ENCODE results near the gene OAS3. TPM values are rescaled to one million over a fixed set of nuclear protein-coding genes. Genes with fewer than 3 reads are reported as not detected.
"Not testable (repeated sequence)": the region's sequence is repeated elsewhere in the genome, so short reads cannot be mapped to it uniquely, and the experiment has no call there.

OAS3 gene
- total RNA-seq, 1 donor from 2014 or later = 34.7 TPM

DNA sequence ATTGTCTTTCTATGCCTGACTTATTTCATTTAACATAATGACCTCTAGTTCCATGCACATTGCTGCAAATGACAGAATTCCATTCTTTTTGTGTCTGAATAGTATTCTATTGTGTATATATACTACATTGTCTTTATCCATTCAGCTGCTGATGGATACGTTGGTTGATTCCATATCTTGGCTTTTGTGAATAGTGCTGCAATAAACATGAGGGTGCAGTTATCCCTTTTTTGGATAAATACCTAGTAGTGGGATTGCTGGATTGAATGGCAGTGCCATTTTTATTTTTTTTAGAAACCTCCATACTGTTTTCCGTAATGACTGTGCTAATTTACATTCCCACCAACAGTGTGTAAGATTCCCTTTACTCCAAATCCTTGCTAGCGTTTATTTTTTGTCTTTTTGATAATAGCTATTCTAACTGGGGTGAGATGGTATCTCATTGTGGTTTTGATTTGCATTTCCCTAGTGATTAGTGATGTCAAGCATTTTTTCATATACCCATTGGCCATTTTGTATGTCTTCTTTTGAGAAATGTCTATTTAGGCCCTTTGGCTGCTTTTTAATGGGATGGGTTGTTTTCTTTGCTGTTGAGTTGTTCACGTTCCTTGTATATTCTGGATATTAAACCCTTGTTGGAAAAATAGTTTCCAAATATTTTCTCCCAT, 42.4 kb downstream of the OAS3 start:
- DNase-seq (ENCODE audit: low spot score) = no peak

- DNase-seq (ENCODE audit: low spot score) = no peak
Measured at GRCh38 chr12:112985642-112986290, 47.5 kb downstream of the OAS3 start.

- no peak for DNase-seq (ENCODE audit: low spot score)
Measured at GRCh38 chr12:112986291-112986800, 48.1 kb downstream of the OAS3 start.

GRCh38 chr12:112987561-112987960, 49.3 kb downstream of the OAS3 start:
- no peak for DNase-seq (ENCODE audit: low spot score)

- no peak for DNase-seq (ENCODE audit: low spot score)
Measured at GRCh38 chr12:112988224-112988623, 50.0 kb downstream of the OAS3 start.

GRCh38 chr12:112988823-112989385, 50.6 kb downstream of the OAS3 start:
- DNase-seq (ENCODE audit: low spot score) = not testable (repeated sequence)

- no peak for DNase-seq (ENCODE audit: low spot score)
Measured at GRCh38 chr12:112989806-112990205, 51.5 kb downstream of the OAS3 start.

- no peak for DNase-seq (ENCODE audit: low spot score)
Measured at GRCh38 chr12:112992541-112993398, 54.5 kb downstream of the OAS3 start.

- DNase-seq (ENCODE audit: low spot score) = no peak
Measured at GRCh38 chr12:112995008-112995407, 56.7 kb downstream of the OAS3 start.

DNA sequence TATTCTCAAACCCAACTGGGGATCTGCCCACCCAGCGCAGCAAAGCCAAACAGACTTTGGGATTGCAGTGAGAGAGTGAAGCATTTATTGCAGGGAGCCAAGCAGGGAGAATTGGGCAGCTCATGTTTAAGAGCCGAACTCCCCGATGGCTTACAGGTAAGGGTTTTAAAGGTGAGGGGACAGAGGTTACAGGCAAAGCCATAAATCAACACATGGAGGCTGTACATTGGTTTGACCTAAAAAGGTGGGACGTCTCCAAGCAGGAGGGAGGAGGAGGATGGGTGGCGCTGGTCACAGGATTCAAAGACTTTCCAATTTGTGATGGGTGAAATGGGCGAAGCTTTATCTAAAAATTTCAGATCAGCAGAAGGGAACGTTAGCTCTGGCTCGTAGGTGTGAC, 58.2 kb downstream of the OAS3 start:
- no peak for DNase-seq (ENCODE audit: low spot score)

DNA sequence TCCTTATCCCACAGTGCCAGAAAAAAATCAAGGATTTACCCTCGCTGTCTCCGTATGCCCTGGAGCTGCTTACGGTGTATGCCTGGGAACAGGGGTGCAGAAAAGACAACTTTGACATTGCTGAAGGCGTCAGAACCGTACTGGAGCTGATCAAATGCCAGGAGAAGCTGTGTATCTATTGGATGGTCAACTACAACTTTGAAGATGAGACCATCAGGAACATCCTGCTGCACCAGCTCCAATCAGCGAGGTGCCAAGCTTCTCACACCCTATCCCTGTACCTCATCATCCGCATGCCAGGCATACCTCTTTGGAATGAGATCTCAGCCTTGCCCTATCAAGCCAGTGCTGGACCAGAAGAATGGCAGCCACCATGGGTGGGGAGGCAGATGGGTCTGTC, 59.2 kb downstream of the OAS3 start:
- no peak for DNase-seq (ENCODE audit: low spot score)

GRCh38 chr12:112998987-112999767, 60.9 kb downstream of the OAS3 start:
- DNase-seq (ENCODE audit: low spot score) = no peak

- no peak for DNase-seq (ENCODE audit: low spot score)
Measured at GRCh38 chr12:113000433-113000832, 62.2 kb downstream of the OAS3 start.

DNA sequence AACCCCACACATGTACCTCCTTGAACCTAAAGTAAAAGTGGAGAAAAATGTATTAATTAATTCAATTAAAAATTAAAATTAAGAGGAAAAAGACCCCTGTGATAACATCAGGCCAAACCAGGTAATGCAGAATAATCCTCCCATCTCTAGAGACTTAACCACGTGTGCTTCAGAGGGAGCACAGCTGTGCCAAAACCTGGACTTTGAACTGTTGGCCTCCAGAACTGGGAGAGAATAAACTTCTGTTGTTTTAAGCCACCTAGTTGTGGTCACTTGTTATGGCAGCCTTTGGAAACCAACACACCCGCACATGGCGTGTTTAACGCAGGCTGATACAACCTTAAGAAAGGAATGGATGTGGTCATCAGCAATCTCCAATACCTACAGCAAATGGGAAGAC, 63.9 kb downstream of the OAS3 start:
- DNase-seq (ENCODE audit: low spot score) = no peak

DNA sequence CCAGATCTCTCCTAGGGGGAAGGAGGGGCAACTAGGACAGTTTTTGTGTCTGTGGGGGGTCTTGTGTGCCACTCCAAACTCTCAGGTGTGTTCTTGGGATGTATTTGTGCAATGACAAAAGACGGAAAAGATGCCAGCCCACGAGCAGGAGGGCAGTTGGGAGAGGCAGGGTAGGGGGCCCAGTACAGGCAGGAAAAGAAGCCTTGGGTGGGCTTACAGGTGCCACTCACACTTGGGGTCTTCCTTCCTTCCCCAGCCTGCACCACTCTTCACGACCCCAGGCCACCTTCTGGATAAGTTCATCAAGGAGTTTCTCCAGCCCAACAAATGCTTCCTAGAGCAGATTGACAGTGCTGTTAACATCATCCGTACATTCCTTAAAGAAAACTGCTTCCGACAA, 64.4 kb downstream of the OAS3 start:
- DNase-seq (ENCODE audit: low spot score) = no peak

- DNase-seq (ENCODE audit: low spot score) = no peak
Measured at GRCh38 chr12:113003636-113004035, 65.4 kb downstream of the OAS3 start.

DNA sequence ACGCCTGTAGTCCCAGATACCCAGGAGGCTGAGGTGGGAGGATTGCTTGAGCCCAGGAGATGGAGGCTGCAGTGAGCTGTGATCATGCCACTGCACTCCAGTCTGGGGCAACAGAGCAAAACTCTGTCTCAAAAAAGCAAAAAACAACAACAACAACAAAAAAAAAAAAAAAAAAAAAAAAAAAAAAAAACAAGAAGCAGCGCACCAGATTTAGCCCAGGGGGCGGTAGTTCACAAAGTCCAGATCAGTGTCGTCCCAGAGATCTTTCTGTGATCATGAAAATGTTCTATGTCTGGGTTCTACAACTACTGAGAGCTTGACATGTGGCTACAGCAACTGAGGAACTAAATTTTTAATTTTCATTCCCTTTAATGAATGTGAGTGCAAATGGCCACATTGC, 67.5 kb downstream of the OAS3 start:
- DNase-seq (ENCODE audit: low spot score) = no peak

GRCh38 chr12:113006206-113006605, 67.9 kb downstream of the OAS3 start:
- DNase-seq (ENCODE audit: low spot score) = no peak

DNA sequence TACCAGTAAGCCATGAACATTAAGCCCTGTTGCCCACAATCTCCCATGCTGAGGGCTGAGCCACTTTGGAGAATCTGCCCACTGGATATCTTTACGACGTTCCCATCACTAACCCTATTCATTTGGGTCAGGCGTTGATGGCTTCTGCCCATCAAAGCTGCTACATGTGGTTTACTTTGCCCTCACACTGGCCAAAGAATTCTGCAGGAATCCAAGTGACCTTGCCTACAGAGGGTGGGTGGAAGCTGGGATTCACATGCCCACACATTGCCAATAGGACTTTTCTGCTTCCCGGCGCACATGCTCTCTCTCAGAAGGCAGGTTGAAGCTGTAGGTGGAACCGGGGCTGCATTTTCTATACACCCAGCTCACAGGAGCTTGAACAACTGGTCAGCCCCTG, 68.4 kb downstream of the OAS3 start:
- no peak for DNase-seq (ENCODE audit: low spot score)

DNA sequence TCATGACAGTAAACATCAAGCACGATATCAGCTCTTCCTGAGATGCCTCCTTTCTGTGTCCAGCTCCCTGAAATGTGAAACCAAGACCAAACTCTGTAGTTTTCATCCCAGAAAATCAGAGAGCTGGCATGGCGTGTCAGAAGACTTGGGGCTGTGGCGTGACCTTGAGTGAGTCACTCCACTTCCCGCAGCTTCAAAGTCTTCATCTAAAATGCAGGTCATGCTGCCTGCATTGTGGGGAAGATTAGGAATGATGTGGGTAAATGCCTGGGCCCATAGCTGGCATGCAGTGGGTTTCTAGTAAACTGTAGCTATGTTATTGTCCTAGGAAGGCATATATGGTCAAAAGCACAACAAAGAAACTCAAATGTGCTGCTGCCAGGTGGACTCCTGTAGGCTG, 68.9 kb downstream of the OAS3 start:
- no peak for DNase-seq (ENCODE audit: low spot score)

GRCh38 chr12:113010701-113011100, 72.4 kb downstream of the OAS3 start:
- DNase-seq (ENCODE audit: low spot score) = no peak
